Mesenchymal stem cell (in vitro differentiated cells and primary cell): Measurements from ENCODE around the gene SNRPD3.
"Not testable (repeated sequence)": the region's sequence is repeated elsewhere in the genome, so short reads cannot be mapped to it uniquely, and the experiment has no call there.

Experiments
- DNase-seq: peaks from one replicate; pipeline ENCODE4 v3.0.0-alpha.2; 2013
- H2AFZ ChIP-seq: one replicate; pipeline ENCODE4 v1.6.1; 2013; ENCODE audit warnings: low read depth, mild to moderate bottlenecking, control low read depth, inconsistent platforms, low read length, moderate library complexity
- H2AK5ac ChIP-seq: 2 replicates; pipeline ENCODE4 v1.6.1; 2013; ENCODE audit warnings: low read length, moderate library complexity, mild to moderate bottlenecking, inconsistent platforms; ENCODE audit not compliant: severe bottlenecking
- H2BK120ac ChIP-seq: one replicate; pipeline ENCODE4 v1.6.1; 2013; ENCODE audit warnings: low read depth, mild to moderate bottlenecking, inconsistent platforms, low read length, moderate library complexity
- H2BK12ac ChIP-seq, 2 experiments: one replicate each; pipeline ENCODE4 v1.6.1; 2013; ENCODE audit warnings: inconsistent platforms in 2 of 2, low read length in 2 of 2, mild to moderate bottlenecking in 2 of 2, moderate library complexity in 2 of 2, control low read depth in 1 of 2
- H2BK15ac ChIP-seq: one replicate; pipeline ENCODE4 v1.6.1; 2013; ENCODE audit warnings: mild to moderate bottlenecking, low read depth, inconsistent platforms; ENCODE audit not compliant: poor library complexity, severe bottlenecking
- H2BK5ac ChIP-seq: 2 replicates; pipeline ENCODE4 v1.6.1; 2013; ENCODE audit warnings: low read depth, mild to moderate bottlenecking, low read length, control low read depth, inconsistent platforms; ENCODE audit not compliant: poor library complexity, severe bottlenecking
- H3K14ac ChIP-seq, 2 experiments: one replicate each; pipeline ENCODE4 v1.6.1; 2013; ENCODE audit warnings: inconsistent platforms in 2 of 2, low read length in 2 of 2, control low read depth in 1 of 2, mild to moderate bottlenecking in 1 of 2, moderate library complexity in 1 of 2
- H3K18ac ChIP-seq, 2 experiments: one replicate each; pipeline ENCODE4 v1.6.1; 2013; ENCODE audit warnings: inconsistent platforms in 2 of 2, low read length in 2 of 2, control low read depth in 1 of 2, low read depth in 1 of 2, mild to moderate bottlenecking in 1 of 2
- H3K23ac ChIP-seq, 2 experiments: one replicate each; pipeline ENCODE4 v1.6.1; 2013; ENCODE audit warnings: inconsistent platforms in 2 of 2, low read length in 2 of 2, mild to moderate bottlenecking in 2 of 2, moderate library complexity in 2 of 2, control low read depth in 1 of 2
- H3K27ac ChIP-seq: 2 replicates; pipeline ENCODE4 v1.5.1; 2013; ENCODE audit warnings: mild to moderate bottlenecking, moderate library complexity, low read length, control low read depth, inconsistent platforms; ENCODE audit not compliant: poor library complexity, severe bottlenecking
- H3K27me3 ChIP-seq, 2 experiments: 2 replicates each; pipeline versions ENCODE4 v1.6.1 to v1.7.0; 2013; ENCODE audit warnings: low read length in 2 of 2, mild to moderate bottlenecking in 2 of 2, moderate library complexity in 2 of 2, control low read depth in 1 of 2, inconsistent platforms in 1 of 2; ENCODE audit not compliant: control insufficient read depth in 1 of 2, insufficient read depth in 1 of 2
- H3K36me3 ChIP-seq, 2 experiments: 2 replicates each; pipeline versions ENCODE4 v1.6.1 to v1.7.0; 2013; ENCODE audit warnings: low read length in 2 of 2, control low read depth in 1 of 2, inconsistent platforms in 1 of 2, low read depth in 1 of 2, mild to moderate bottlenecking in 1 of 2; ENCODE audit not compliant: insufficient read depth in 2 of 2, control insufficient read depth in 1 of 2
- H3K4ac ChIP-seq, 2 experiments: one replicate each; pipeline ENCODE4 v1.6.1; 2013; ENCODE audit warnings: inconsistent platforms in 2 of 2, low read length in 2 of 2, mild to moderate bottlenecking in 2 of 2, moderate library complexity in 2 of 2, control low read depth in 1 of 2, low read depth in 1 of 2
- H3K4me1 ChIP-seq: 2 replicates; pipeline ENCODE4 v1.6.1; 2013; ENCODE audit warnings: low read depth, low read length, control low read depth; ENCODE audit not compliant: control insufficient read depth, insufficient read depth
- H3K4me2 ChIP-seq: 2 replicates; pipeline ENCODE4 v1.6.1; 2013; ENCODE audit warnings: low read length, mild to moderate bottlenecking, inconsistent platforms; ENCODE audit not compliant: poor library complexity, severe bottlenecking
- H3K4me3 ChIP-seq, 2 experiments: 2 replicates each; pipeline versions ENCODE4 v1.5.1 to v1.7.0; 2013; ENCODE audit warnings: low read length in 2 of 2, mild to moderate bottlenecking in 2 of 2, control low read depth in 1 of 2, low read depth in 1 of 2; ENCODE audit not compliant: insufficient read depth in 1 of 2
- H3K79me1 ChIP-seq: replicated peaks from 2 replicates; pipeline ENCODE4 v1.6.1; 2013; ENCODE audit warnings: mild to moderate bottlenecking, control low read depth, low read length, inconsistent platforms; ENCODE audit not compliant: poor library complexity, severe bottlenecking
- H3K9ac ChIP-seq: 2 replicates; pipeline ENCODE4 v1.7.0; 2013; ENCODE audit warnings: mild to moderate bottlenecking, low read length, moderate library complexity
- H3K9me3 ChIP-seq: 2 replicates; pipeline ENCODE4 v1.7.0; 2013; ENCODE audit warnings: mild to moderate bottlenecking, low read length; ENCODE audit not compliant: control insufficient read depth
- H4K8ac ChIP-seq: one replicate; pipeline ENCODE4 v1.6.1; 2013; ENCODE audit warnings: inconsistent platforms, mild to moderate bottlenecking, low read length, moderate library complexity
- H4K91ac ChIP-seq: one replicate; pipeline ENCODE4 v1.6.1; 2013; ENCODE audit warnings: mild to moderate bottlenecking, low read length, inconsistent platforms
- WGBS: methylation state at CpG from one replicate; pipeline ENCODE4 v1.1.7; 2013; ENCODE audit warnings: mixed read lengths; 5-methylcytosine and 5-hydroxymethylcytosine counted together

The SNRPD3 gene

GRCh38 chr22:24614794-24615193, 59.0 kb downstream of the SNRPD3 start:
- not testable (repeated sequence) for H3K9me3 ChIP-seq, H2AK5ac ChIP-seq

GRCh38 chr22:24621244-24621643, 65.4 kb downstream of the SNRPD3 start:
- H3K9me3 ChIP-seq, H2BK12ac ChIP-seq, H3K18ac ChIP-seq, H3K4me3 ChIP-seq, H2AFZ ChIP-seq, H3K4me1 ChIP-seq, H3K27ac ChIP-seq, H2BK5ac ChIP-seq, H2BK15ac ChIP-seq, H3K9ac ChIP-seq, H2BK120ac ChIP-seq, H3K23ac ChIP-seq, H4K91ac ChIP-seq, DNase-seq, H3K27me3 ChIP-seq, H3K4ac ChIP-seq, H4K8ac ChIP-seq, H2AK5ac ChIP-seq, H3K14ac ChIP-seq, H3K4me2 ChIP-seq, H3K79me1 ChIP-seq: not testable (repeated sequence)
- H3K36me3 ChIP-seq: peaks cover 0 to 10% of the 10 kb centered on the region in 2 experiments
- 63% methylated on average over 3 of the region's 5 CpGs for WGBS

More at GRCh38 chr22:24614794-24615193, 59.0 kb downstream of the SNRPD3 start:
- 86% methylated on average over 13 of the region's 15 CpGs for WGBS
- not testable (repeated sequence) for H3K9ac ChIP-seq, H3K18ac ChIP-seq, H3K79me1 ChIP-seq, H3K23ac ChIP-seq, H4K8ac ChIP-seq, H3K4me2 ChIP-seq, H4K91ac ChIP-seq, H2BK5ac ChIP-seq, DNase-seq, H3K4ac ChIP-seq, H3K4me3 ChIP-seq, H3K27ac ChIP-seq, H3K27me3 ChIP-seq, H2AFZ ChIP-seq, H3K36me3 ChIP-seq, H2BK120ac ChIP-seq, H2BK12ac ChIP-seq, H3K14ac ChIP-seq, H2BK15ac ChIP-seq, H3K4me1 ChIP-seq

GRCh38 chr22:24622596-24622995, 66.8 kb downstream of the SNRPD3 start:
- H4K8ac ChIP-seq, DNase-seq, H3K9me3 ChIP-seq, H2BK15ac ChIP-seq, H4K91ac ChIP-seq, H2BK12ac ChIP-seq, H2AK5ac ChIP-seq, H3K79me1 ChIP-seq, H2BK120ac ChIP-seq, H3K4ac ChIP-seq, H3K4me2 ChIP-seq, H3K9ac ChIP-seq, H3K23ac ChIP-seq, H2BK5ac ChIP-seq, H3K18ac ChIP-seq, H3K4me1 ChIP-seq, H2AFZ ChIP-seq, H3K27ac ChIP-seq, H3K4me3 ChIP-seq, H3K27me3 ChIP-seq, H3K14ac ChIP-seq: not testable (repeated sequence)
- 14% methylated on average over 1 of the region's 2 CpGs for WGBS
- peaks cover 0 to 10% of the 10 kb centered on the region in 2 experiments for H3K36me3 ChIP-seq
